GM23338 (cell line): Measurements from ENCODE around the gene PAK1. TPM values are rescaled to one million over a fixed set of nuclear protein-coding genes. Genes with fewer than 3 reads are reported as not detected.

Experiments used
- ATAC-seq: fragments of 200-7000 bp; cut with Tn5 transposase; 3 replicates; pipeline ENCODE4 v1.9.1; 2020
- DNase-seq: peaks from one replicate; pipeline ENCODE4 v3.0.0-alpha.2; 2015; ENCODE audit warnings: low spot score
- H2AFZ ChIP-seq: fragments of 200-600 bp; sonication (generic); 2 replicates; pipeline ENCODE4 v1.8.0; 2016; ENCODE audit warnings: antibody characterized with exemption, mild to moderate bottlenecking, moderate library complexity
- H3F3A ChIP-seq: fragments of 200-600 bp; sonication (generic); replicated peaks from 2 replicates; pipeline ENCODE4 v1.8.0; 2017; ENCODE audit warnings: antibody characterized with exemption, mixed run types, low read depth
- H3K27ac ChIP-seq: fragments of 200-600 bp; sonication (generic); 2 replicates; pipeline ENCODE4 v1.6.1; 2016; ENCODE audit warnings: low read depth
- H3K27me3 ChIP-seq: fragments of 200-600 bp; sonication (generic); 2 replicates; pipeline ENCODE4 v1.8.0; 2016; ENCODE audit warnings: mild to moderate bottlenecking, mixed run types, moderate library complexity; ENCODE audit not compliant: insufficient read depth
- H3K36me3 ChIP-seq: fragments of 200-600 bp; sonication (generic); 2 replicates; pipeline ENCODE4 v1.8.0; 2016; ENCODE audit warnings: mild to moderate bottlenecking; ENCODE audit not compliant: insufficient read depth
- H3K4me1 ChIP-seq: fragments of 200-600 bp; sonication (generic); 2 replicates; pipeline ENCODE4 v1.8.0; 2016; ENCODE audit warnings: mild to moderate bottlenecking, moderate library complexity; ENCODE audit not compliant: insufficient read depth
- H3K4me2 ChIP-seq: fragments of 200-600 bp; sonication (generic); 2 replicates; pipeline ENCODE4 v1.7.1; 2017; ENCODE audit warnings: mixed run types
- H3K4me3 ChIP-seq: fragments of 200-600 bp; sonication (generic); 2 replicates; pipeline ENCODE4 v1.6.1; 2016; ENCODE audit warnings: mixed run types
- H3K79me2 ChIP-seq: fragments of 200-600 bp; sonication (generic); replicated peaks from 2 replicates; pipeline ENCODE4 v1.8.0; 2017; ENCODE audit warnings: mild to moderate bottlenecking; ENCODE audit not compliant: insufficient read depth
- H3K9me2 ChIP-seq: fragments of 200-600 bp; sonication (generic); 2 replicates; pipeline ENCODE4 v1.8.0; 2017; ENCODE audit not compliant: insufficient read depth
- H4K20me1 ChIP-seq: fragments of 200-600 bp; sonication (generic); replicated peaks from 2 replicates; pipeline ENCODE4 v1.8.0; 2017; ENCODE audit warnings: mild to moderate bottlenecking; ENCODE audit not compliant: insufficient read depth
- H3K27ac Mint-ChIP-seq: 2 replicates; pipeline ENCODE4 v1.8.0; 2020; ENCODE audit warnings: inconsistent platforms, mild to moderate bottlenecking, moderate library complexity, mixed read lengths
- H3K27me3 Mint-ChIP-seq: 3 replicates; pipeline ENCODE4 v1.8.0; 2022; ENCODE audit warnings: low read depth, mild to moderate bottlenecking, moderate library complexity, mixed read lengths, inconsistent platforms; ENCODE audit not compliant: insufficient read depth, poor library complexity
- H3K36me3 Mint-ChIP-seq: 3 replicates; pipeline ENCODE4 v1.8.0; 2021; ENCODE audit warnings: low read depth, mild to moderate bottlenecking, inconsistent platforms, moderate library complexity, mixed read lengths
- H3K4me1 Mint-ChIP-seq: 3 replicates; pipeline ENCODE4 v1.8.0; 2020; ENCODE audit warnings: mild to moderate bottlenecking, inconsistent platforms, mixed read lengths
- H3K4me3 Mint-ChIP-seq: 3 replicates; pipeline ENCODE4 v1.8.0; 2021; ENCODE audit warnings: moderate library complexity, mild to moderate bottlenecking, inconsistent platforms, mixed read lengths
- H3K9me3 Mint-ChIP-seq: 3 replicates; pipeline ENCODE4 v1.8.0; 2020; ENCODE audit warnings: moderate library complexity, mild to moderate bottlenecking, inconsistent platforms, mixed read lengths
- CREB1 ChIP-seq: fragments of 250-450 bp; sonication (Bioruptor Pico); IDR thresholded peaks from 2 replicates; pipeline ENCODE4 v1.5.0; 2020; ENCODE audit warnings: low read depth, mild to moderate bottlenecking, moderate library complexity
- CTCF ChIP-seq, 2 experiments: fragments of 200-600 bp in 1 of 2; sonication (generic) in 1 of 2; conservative IDR thresholded peaks; 2 replicates each; pipeline versions ENCODE4 v1.5.1 to v1.6.1; 2016 to 2017; ENCODE audit warnings: antibody characterized with exemption in 2 of 2, low read depth in 2 of 2, mild to moderate bottlenecking in 2 of 2, moderate library complexity in 1 of 2
- ETS1 ChIP-seq: IDR thresholded peaks from 2 replicates; pipeline ENCODE4 v1.6.1; 2016; ENCODE audit warnings: antibody characterized with exemption
- EZH2 ChIP-seq: fragments of 200-600 bp; sonication (generic); IDR thresholded peaks from one replicate; pipeline ENCODE4 v1.8.0; 2017; ENCODE audit warnings: antibody characterized with exemption, mild to moderate bottlenecking, low read depth; ENCODE audit not compliant: unreplicated experiment
- EZH2phosphoT487 ChIP-seq: fragments of 200-600 bp; sonication (generic); IDR thresholded peaks from one replicate; pipeline ENCODE4 v1.8.1; 2018; ENCODE audit warnings: antibody characterized with exemption; ENCODE audit not compliant: unreplicated experiment
- JUNB ChIP-seq: IDR thresholded peaks from one replicate; pipeline ENCODE4 v1.6.1; 2016; ENCODE audit warnings: antibody characterized with exemption; ENCODE audit not compliant: unreplicated experiment
- NANOG ChIP-seq: IDR thresholded peaks from 2 replicates; pipeline ENCODE4 v1.6.1; 2016; ENCODE audit warnings: antibody characterized with exemption, borderline replicate concordance
- POLR2AphosphoS5 ChIP-seq: IDR thresholded peaks from 2 replicates; pipeline ENCODE4 v1.6.1; 2016; ENCODE audit warnings: antibody characterized with exemption, low read depth
- REST ChIP-seq: IDR thresholded peaks from one replicate; pipeline ENCODE4 v1.6.1; 2018; ENCODE audit warnings: antibody characterized with exemption; ENCODE audit not compliant: unreplicated experiment
- STAT1 ChIP-seq: IDR thresholded peaks from one replicate; pipeline ENCODE4 v1.6.1; 2016; ENCODE audit warnings: antibody characterized with exemption; ENCODE audit not compliant: unreplicated experiment
- ZNF114 ChIP-seq: fragments of 250-450 bp; sonication (Bioruptor Pico); IDR thresholded peaks from 2 replicates; pipeline ENCODE4 v1.5.0; 2020; ENCODE audit warnings: mild to moderate bottlenecking, moderate library complexity
- ZNF331 ChIP-seq: fragments of 250-450 bp; sonication (Bioruptor Pico); IDR thresholded peaks from 2 replicates; pipeline ENCODE4 v1.5.0; 2020; ENCODE audit warnings: low read depth, mild to moderate bottlenecking, moderate library complexity
- ZNF462 ChIP-seq: fragments of 250-450 bp; sonication (Bioruptor Pico); IDR thresholded peaks from 2 replicates; pipeline ENCODE4 v1.5.0; 2020; ENCODE audit warnings: mild to moderate bottlenecking, moderate library complexity
- polyA plus RNA-seq: library from polyadenylated mRNA; unstranded; fragments of >200 nt; fragmentation: Nextera tagmentation; extraction: Ambion mirVana; gene quantifications from 2 replicates; pipeline ENCODE4 v1.2.1, GENCODE V29; 2016
- total RNA-seq: library from RNA; depleted of rRNA; stranded (reverse); fragments of >200 nt; shearing (Covaris generic); gene quantifications from 2 replicates; pipeline ENCODE4 v1.2.3, GENCODE V29; 2014

Gene PAK1
- total and polyA plus RNA-seq, 2 experiments from 2014 or later: 102 to 175 TPM

- ATAC-seq: no peak
- TF ChIP-seq JUNB (no peak), EZH2phosphoT487 (no peak), STAT1 (no peak), CREB1 (CRISPR knock-in tag) (no peak), REST (no peak), NANOG (no peak), POLR2AphosphoS5 (no peak), ZNF114 (CRISPR knock-in tag) (no peak), ZNF331 (CRISPR knock-in tag) (no peak), CTCF (conservative IDR thresholded peaks at IDR 0.05; ENCODE audit: low read depth in 2 of 2) (no peak), EZH2 (no peak), ETS1 (no peak), ZNF462 (CRISPR knock-in tag) (no peak)
- no peaks in the 10 kb centered on the region for H3K9me3 Mint-ChIP-seq
Observed at GRCh38 chr11:77322506-77322905, 151.4 kb downstream of the PAK1 start.

More at GRCh38 chr11:77322506-77322905, 151.4 kb downstream of the PAK1 start:
- Histone ChIP-seq H3K27ac (no peak overlapping the region), H3K27me3 (no peaks in the 10 kb centered on the region), H2AFZ (no peak overlapping the region), H3F3A (no peaks in the 10 kb centered on the region), H3K4me2 (no peak overlapping the region), H3K9me2 (peaks cover 9% of the 10 kb centered on the region; the same call in 1 of the 2 replicates), H3K79me2 (peaks cover 5% of the 10 kb centered on the region; the same call in 1 of the 2 replicates), H3K36me3 (peaks cover 37% of the 10 kb centered on the region), H3K4me3 (no peak overlapping the region), H4K20me1 (peaks cover 6% of the 10 kb centered on the region; the same call in 1 of the 2 replicates), H3K4me1 (no peaks in the 10 kb centered on the region)
- Mint-ChIP-seq H3K36me3 (peaks cover 28% of the 10 kb centered on the region), H3K4me1 (no peaks in the 10 kb centered on the region), H3K27me3 (peaks cover 8% of the 10 kb centered on the region), H3K4me3 (no peak overlapping the region), H3K27ac (no peak overlapping the region)
- DNase-seq: no peak
